GM12878 (cell line): ENCODE measurements around the gene HJV.
"Not testable (repeated sequence)": the region's sequence is repeated elsewhere in the genome, so short reads cannot be mapped to it uniquely, and the experiment has no call there.

Experiments
- ATF3 ChIP-seq: IDR thresholded peaks from 2 replicates; pipeline ENCODE4 v1.6.1; 2011; ENCODE audit warnings: low read depth, mild to moderate bottlenecking, low read length, moderate library complexity, borderline replicate concordance; ENCODE audit errors: extremely low read depth
- CBX5 ChIP-seq: sonication (generic); IDR thresholded peaks from 2 replicates; pipeline ENCODE4 v1.6.1; 2016; ENCODE audit warnings: low read depth, moderate library complexity, mild to moderate bottlenecking, inconsistent platforms
- CTCF ChIP-seq, 3 experiments: IDR thresholded peaks in 2 of 3; conservative IDR thresholded peaks in 1 of 3; 2 replicates each; pipeline ENCODE4 v1.5.1; 2011; ENCODE audit warnings: low read depth in 3 of 3, low read length in 3 of 3, mild to moderate bottlenecking in 3 of 3, control low read depth in 2 of 3, moderate library complexity in 2 of 3, inconsistent platforms in 1 of 3, mixed read lengths in 1 of 3; ENCODE audit not compliant: control insufficient read depth in 2 of 3, insufficient read depth in 1 of 3; ENCODE audit errors: extremely low read depth in 1 of 3
- ZNF274 ChIP-seq: IDR thresholded peaks from one replicate; pipeline ENCODE4 v1.8.0; 2011; ENCODE audit not compliant: insufficient read length, insufficient read depth

GRCh38 chr1:146048514-146049115 is 27.1 kb upstream of the HJV start:
- not testable (repeated sequence) for TF ChIP-seq ATF3; CTCF (IDR thresholded peaks at IDR 0.05 in 2 of 3, conservative IDR thresholded peaks at IDR 0.05 in 1 of 3; ENCODE audit: control insufficient read depth in 2 of 3, extremely low read depth in 1 of 3, insufficient read depth in 1 of 3, low read depth in 3 of 3, low read length in 3 of 3); CBX5; ZNF274
